HCT116 (cell line): ENCODE measurements around the gene FNBP1.

Experiments used
- ATF3 ChIP-seq: IDR thresholded peaks from 2 replicates; pipeline ENCODE4 v1.6.1; 2012
- CEBPB ChIP-seq: IDR thresholded peaks from 2 replicates; pipeline ENCODE4 v1.6.1; 2012; ENCODE audit warnings: low read depth
- CTCF ChIP-seq, 3 experiments: fragments of 200-600 bp in 1 of 3; sonication (generic) in 1 of 3; IDR thresholded peaks in 2 of 3; conservative IDR thresholded peaks in 1 of 3; 2 replicates each; pipeline ENCODE4 v1.5.1; 2012 to 2017; ENCODE audit warnings: low read depth in 2 of 3, low read length in 2 of 3, antibody characterized with exemption in 1 of 3, borderline replicate concordance in 1 of 3, control low read depth in 1 of 3, mild to moderate bottlenecking in 1 of 3, mixed read lengths in 1 of 3, mixed run types in 1 of 3, moderate library complexity in 1 of 3; ENCODE audit not compliant: insufficient read depth in 1 of 3
- EGR1 ChIP-seq: IDR thresholded peaks from 2 replicates; pipeline ENCODE4 v1.6.1; 2012; ENCODE audit warnings: low read depth
- JUND ChIP-seq: IDR thresholded peaks from 2 replicates; pipeline ENCODE4 v1.6.1; 2012
- MAX ChIP-seq: IDR thresholded peaks from 2 replicates; pipeline ENCODE4 v1.6.1; 2012
- POLR2A ChIP-seq: IDR thresholded peaks from 2 replicates; pipeline ENCODE4 v1.7.0; 2011; ENCODE audit warnings: borderline replicate concordance; ENCODE audit not compliant: insufficient read depth, insufficient read length; ENCODE audit errors: extremely low read depth
- POLR2AphosphoS5 ChIP-seq: IDR thresholded peaks from 2 replicates; pipeline ENCODE4 v1.6.1; 2011; ENCODE audit warnings: mild to moderate bottlenecking, low read depth, low read length, moderate library complexity
- REST ChIP-seq: IDR thresholded peaks from 2 replicates; pipeline ENCODE4 v1.6.1; 2012; ENCODE audit warnings: low read depth
- SP1 ChIP-seq: IDR thresholded peaks from 2 replicates; pipeline ENCODE4 v1.6.1; 2012; ENCODE audit warnings: low read depth
- TCF7L2 ChIP-seq: IDR thresholded peaks from 2 replicates; pipeline ENCODE4 v1.7.0; 2011; ENCODE audit warnings: borderline replicate concordance, inconsistent platforms; ENCODE audit not compliant: insufficient read depth, insufficient read length; ENCODE audit errors: extremely low read depth
- YY1 ChIP-seq: IDR thresholded peaks from 2 replicates; pipeline ENCODE4 v1.6.1; 2011; ENCODE audit warnings: low read length, low read depth, moderate library complexity, mild to moderate bottlenecking; ENCODE audit not compliant: insufficient replicate concordance; ENCODE audit errors: extremely low read depth

- TF ChIP-seq YY1 (no peak), CTCF (IDR thresholded peaks at IDR 0.05 in 2 of 3, conservative IDR thresholded peaks at IDR 0.05 in 1 of 3; ENCODE audit: borderline replicate concordance in 1 of 3, insufficient read depth in 1 of 3, low read depth in 2 of 3, low read length in 2 of 3) (no peak), MAX (no peak), POLR2A (no peak), CEBPB (no peak), ATF3 (no peak), JUND (no peak), SP1 (no peak), REST (no peak), TCF7L2 (no peak), EGR1 (no peak), POLR2AphosphoS5 (no peak)
Observed at GRCh38 chr9:130026583-130027340, 16.2 kb downstream of the FNBP1 start.
